Parathyroid adenoma (tissue), 2 donors: Measurements from ENCODE around the gene USP36.

ENCODE experiments used
- H2AFZ ChIP-seq: fragments of 300-600 bp; sonication (generic); one replicate; pipeline ENCODE4 v1.7.0; 2017; ENCODE audit warnings: antibody characterized with exemption, mild to moderate bottlenecking
- H3K27ac ChIP-seq: fragments of 300-600 bp; sonication (generic); one replicate; pipeline ENCODE4 v1.7.0; 2017
- H3K27me3 ChIP-seq: fragments of 300-600 bp; sonication (generic); one replicate; pipeline ENCODE4 v1.7.0; 2017; ENCODE audit warnings: low read length; ENCODE audit not compliant: control insufficient read depth, insufficient read depth
- H3K36me3 ChIP-seq: fragments of 300-600 bp; sonication (generic); one replicate; pipeline ENCODE4 v1.7.0; 2017; ENCODE audit warnings: low read length; ENCODE audit not compliant: control insufficient read depth, insufficient read depth
- H3K4me1 ChIP-seq: fragments of 300-600 bp; sonication (generic); one replicate; pipeline ENCODE4 v1.7.0; 2017; ENCODE audit warnings: control low read depth
- H3K4me2 ChIP-seq: fragments of 300-600 bp; sonication (generic); one replicate; pipeline ENCODE4 v1.7.0; 2017; ENCODE audit warnings: low read length
- H3K4me3 ChIP-seq: fragments of 300-600 bp; sonication (generic); one replicate; pipeline ENCODE4 v1.7.0; 2017; ENCODE audit warnings: low read depth, low read length
- H3K79me2 ChIP-seq: fragments of 300-600 bp; sonication (generic); one replicate; pipeline ENCODE4 v1.7.0; 2017; ENCODE audit warnings: control low read depth
- H3K9ac ChIP-seq: fragments of 300-600 bp; sonication (generic); one replicate; pipeline ENCODE4 v1.7.0; 2017; ENCODE audit warnings: mild to moderate bottlenecking
- H3K9me3 ChIP-seq: fragments of 300-600 bp; sonication (generic); one replicate; pipeline ENCODE4 v1.7.0; 2017; ENCODE audit warnings: low read length; ENCODE audit not compliant: control insufficient read depth
- CTCF ChIP-seq: fragments of 300-600 bp; sonication (generic); IDR thresholded peaks from one replicate; pipeline ENCODE4 v1.7.0; 2017; ENCODE audit warnings: antibody characterized with exemption, mild to moderate bottlenecking
- donor health status: primary hyperparathyroidism.

USP36 gene

GRCh38 chr17:78774956-78775571 lies 65.5 kb downstream of the USP36 start:
- Histone ChIP-seq H3K4me1 (no peaks in the 10 kb centered on the region), H3K4me2 (peak overlapping the region; percentile 4), H2AFZ (no peak overlapping the region), H3K27ac (no peak overlapping the region), H3K9me3 (no peaks in the 10 kb centered on the region), H3K79me2 (peaks cover 15% of the 10 kb centered on the region), H3K27me3 (no peaks in the 10 kb centered on the region), H3K36me3 (no peaks in the 10 kb centered on the region), H3K4me3 (no peak overlapping the region), H3K9ac (no peak overlapping the region)
- no peak for TF ChIP-seq CTCF

GRCh38 chr17:78774453-78774852 lies 66.2 kb downstream of the USP36 start:
- Histone ChIP-seq H3K79me2 (peaks cover 20% of the 10 kb centered on the region), H2AFZ (no peak overlapping the region), H3K4me2 (no peak overlapping the region), H3K9me3 (no peaks in the 10 kb centered on the region), H3K27me3 (no peaks in the 10 kb centered on the region), H3K27ac (no peak overlapping the region), H3K9ac (no peak overlapping the region), H3K4me1 (no peaks in the 10 kb centered on the region), H3K4me3 (no peak overlapping the region), H3K36me3 (no peaks in the 10 kb centered on the region)
- TF ChIP-seq CTCF, result no peak

- Histone ChIP-seq H3K27ac (no peak overlapping the region), H3K4me2 (no peak overlapping the region), H3K4me3 (no peak overlapping the region), H3K36me3 (no peaks in the 10 kb centered on the region), H2AFZ (no peak overlapping the region), H3K27me3 (no peaks in the 10 kb centered on the region), H3K9me3 (no peaks in the 10 kb centered on the region), H3K9ac (no peak overlapping the region), H3K79me2 (peaks cover 22% of the 10 kb centered on the region), H3K4me1 (no peaks in the 10 kb centered on the region)
- no peak for TF ChIP-seq CTCF
These were observed 68.7 kb downstream of the USP36 start for GRCh38 chr17:78771758-78772382.

GRCh38 chr17:78769196-78769773 lies 71.3 kb downstream of the USP36 start:
- Histone ChIP-seq H3K9me3 (no peaks in the 10 kb centered on the region), H3K36me3 (no peaks in the 10 kb centered on the region), H3K27me3 (no peaks in the 10 kb centered on the region), H3K4me3 (no peak overlapping the region), H3K79me2 (peaks cover 26% of the 10 kb centered on the region), H3K9ac (no peak overlapping the region), H3K4me2 (no peak overlapping the region), H3K27ac (no peak overlapping the region), H2AFZ (no peak overlapping the region), H3K4me1 (no peaks in the 10 kb centered on the region)
- no peak for TF ChIP-seq CTCF
